Measurements from ENCODE around the gene SUSD1. TPM values are rescaled to one million over a fixed set of nuclear protein-coding genes. Genes with fewer than 3 reads are reported as not detected.

Gene SUSD1
- total and polyA plus RNA-seq, 9 of the 15 experiments (the other 6 are each of a cell fraction or from before 2014, with no cell fraction given) = 10.9 to 44.4 (median 36.1) TPM

DNA sequence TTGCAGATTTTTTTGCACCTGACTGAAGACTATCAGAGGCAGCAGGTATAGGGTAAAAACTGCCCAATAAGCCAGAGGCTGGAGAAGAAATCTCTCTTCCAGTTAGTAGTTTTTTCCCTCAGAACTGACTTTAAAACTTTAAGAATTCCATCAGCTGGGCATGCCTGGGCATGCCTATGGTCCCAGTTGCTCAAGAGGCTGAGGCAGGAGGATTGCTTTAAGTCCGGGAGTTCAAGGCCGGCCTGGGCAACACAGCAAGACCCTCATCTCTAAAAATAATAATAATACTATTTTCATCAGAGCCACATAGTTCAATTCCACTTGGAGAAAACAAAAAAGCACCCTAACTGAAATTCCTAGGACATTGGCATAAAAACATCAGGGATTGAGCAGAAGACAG lies 30.3 kb downstream of the SUSD1 start:
- H3K27ac ChIP-seq (ENCODE audit: extremely low read depth, low read depth, low read length) = no peak overlapping the region
- H3K9me1 ChIP-seq (ENCODE audit: control insufficient read depth, insufficient read depth, low read length) = no peaks in the 10 kb centered on the region
- H3K9me3 ChIP-seq (replicated peaks; ENCODE audit: control insufficient read depth, insufficient read depth, low read depth, low read length) = no peaks in the 10 kb centered on the region
- WGBS (ENCODE audit: insufficient coverage, low coverage, missing lambda C conversion rate) = 92% methylated on average over 2 of the region's 2 CpGs
- no peak overlapping the region for H3K4me2 ChIP-seq (ENCODE audit: insufficient read depth, low read length)
- TF ChIP-seq HDAC2 (IDR thresholded peaks at IDR 0.05) (no peak), ZNF668 (CRISPR knock-in tag; IDR thresholded peaks at IDR 0.05) (no peak), SRSF9 (IDR thresholded peaks at IDR 0.05; ENCODE audit: borderline replicate concordance, low read depth, low read length) (no peak), SIRT6 (IDR thresholded peaks at IDR 0.05; ENCODE audit: low read depth, low read length) (no peak), MCM7 (IDR thresholded peaks at IDR 0.05) (no peak), BRD9 (IDR thresholded peaks at IDR 0.05; ENCODE audit: low read depth, partially characterized antibody) (no peak), E2F3 (CRISPR knock-in tag; IDR thresholded peaks at IDR 0.05) (no peak), BHLHE40 (IDR thresholded peaks at IDR 0.05; ENCODE audit: low read length) (no peak), TFAM (CRISPR knock-in tag; conservative IDR thresholded peaks at IDR 0.05) (no peak), NR4A1 (CRISPR knock-in tag; IDR thresholded peaks at IDR 0.05) (no peak), NR4A1 (tag; IDR thresholded peaks at IDR 0.05) (no peak), ELF1 (tag; IDR thresholded peaks at IDR 0.05) (no peak), HLTF (IDR thresholded peaks at IDR 0.05) (no peak), RBM34 (IDR thresholded peaks at IDR 0.05; ENCODE audit: borderline replicate concordance, insufficient read depth, low read length) (no peak), RBFOX2 (IDR thresholded peaks at IDR 0.05; ENCODE audit: low read depth, low read length) (no peak)
- TF ChIP-seq, protein P1, sequence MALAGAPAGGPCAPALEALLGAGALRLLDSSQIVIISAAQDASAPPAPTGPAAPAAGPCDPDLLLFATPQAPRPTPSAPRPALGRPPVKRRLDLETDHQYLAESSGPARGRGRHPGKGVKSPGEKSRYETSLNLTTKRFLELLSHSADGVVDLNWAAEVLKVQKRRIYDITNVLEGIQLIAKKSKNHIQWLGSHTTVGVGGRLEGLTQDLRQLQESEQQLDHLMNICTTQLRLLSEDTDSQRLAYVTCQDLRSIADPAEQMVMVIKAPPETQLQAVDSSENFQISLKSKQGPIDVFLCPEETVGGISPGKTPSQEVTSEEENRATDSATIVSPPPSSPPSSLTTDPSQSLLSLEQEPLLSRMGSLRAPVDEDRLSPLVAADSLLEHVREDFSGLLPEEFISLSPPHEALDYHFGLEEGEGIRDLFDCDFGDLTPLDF (CRISPR knock-in tag; IDR thresholded peaks at IDR 0.05) = no peak
- TF ChIP-seq, protein P2, sequence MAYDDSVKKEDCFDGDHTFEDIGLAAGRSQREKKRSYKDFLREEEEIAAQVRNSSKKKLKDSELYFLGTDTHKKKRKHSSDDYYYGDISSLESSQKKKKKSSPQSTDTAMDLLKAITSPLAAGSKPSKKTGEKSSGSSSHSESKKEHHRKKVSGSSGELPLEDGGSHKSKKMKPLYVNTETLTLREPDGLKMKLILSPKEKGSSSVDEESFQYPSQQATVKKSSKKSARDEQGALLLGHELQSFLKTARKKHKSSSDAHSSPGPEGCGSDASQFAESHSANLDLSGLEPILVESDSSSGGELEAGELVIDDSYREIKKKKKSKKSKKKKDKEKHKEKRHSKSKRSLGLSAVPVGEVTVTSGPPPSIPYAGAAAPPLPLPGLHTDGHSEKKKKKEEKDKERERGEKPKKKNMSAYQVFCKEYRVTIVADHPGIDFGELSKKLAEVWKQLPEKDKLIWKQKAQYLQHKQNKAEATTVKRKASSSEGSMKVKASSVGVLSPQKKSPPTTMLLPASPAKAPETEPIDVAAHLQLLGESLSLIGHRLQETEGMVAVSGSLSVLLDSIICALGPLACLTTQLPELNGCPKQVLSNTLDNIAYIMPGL (CRISPR knock-in tag; IDR thresholded peaks at IDR 0.05) = no peak
- CTCF ChIA-PET (ENCODE audit: low intra/inter-chr PET ratio) = no interaction called here
- FAIRE-seq (no peak), DNase-seq (ENCODE audit: extremely low read depth in 1 of 4, low spot score in 3 of 4) (no peak), ATAC-seq (no peak)
- peaks cover 83% of the 10 kb centered on the region for H3K36me3 ChIP-seq (ENCODE audit: control insufficient read depth, insufficient read depth, low read length)
- H3K9ac ChIP-seq (ENCODE audit: insufficient read depth in 1 of 2, low read depth in 2 of 2, low read length in 2 of 2) = no peak overlapping the region
- H3K4me1 ChIP-seq (replicated peaks in 1 of 2; ENCODE audit: control insufficient read depth in 2 of 2, insufficient read depth in 2 of 2, low read length in 2 of 2) = no peaks in the 10 kb centered on the region
- no peaks in the 10 kb centered on the region for H3K27me3 ChIP-seq (ENCODE audit: control insufficient read depth in 2 of 2, insufficient read depth in 2 of 2, low read length in 2 of 2)
- no peak overlapping the region for H2AFZ ChIP-seq (ENCODE audit: low read depth, low read length)
- H4K20me1 ChIP-seq (replicated peaks; ENCODE audit: control insufficient read depth, insufficient read depth, low read length) = no peaks in the 10 kb centered on the region
- intact Hi-C loops (cut with micrococcal nuclease) (no loop called here), in situ Hi-C loops (cut with MboI) (no loop called here)
- BruUV-seq (replicated peaks) = no TSS peak
- POLR2A ChIA-PET = no interaction called here
- H3K4me3 ChIP-seq = no peak overlapping the region
- 0 out of 3 replicates have a peak, but pooled peaks cover 3% of the 10 kb centered on the region for H3K79me2 ChIP-seq (ENCODE audit: control insufficient read depth, insufficient read depth, low read length)

Data from K562 (cell line).